ENCODE measurements around the gene KIT. TPM values are rescaled to one million over a fixed set of nuclear protein-coding genes. Genes with fewer than 3 reads are reported as not detected.

Gene KIT
- total and polyA plus RNA-seq, 10 of the 15 experiments (the other 5 are each of a cell fraction or from before 2014, with no cell fraction given), result 0.01 to 0.03 TPM; not detected in 8

- no peak overlapping the region for H3K9ac ChIP-seq (ENCODE audit: control insufficient read depth, insufficient read depth, low read length)
- SMC1A ChIA-PET (ENCODE audit: uncharacterized antibody, unreplicated experiment), result no interaction called here
- no peaks in the 10 kb centered on the region for H3K9me3 ChIP-seq (replicated peaks; ENCODE audit: control insufficient read depth, insufficient read depth, low read length)
- no peak overlapping the region for H3K4me3 ChIP-seq
- ATAC-seq (no peak), DNase-seq (ENCODE audit: low read depth, low spot score) (no peak), FAIRE-seq (no peak)
- no TSS peak for BruUV-seq (replicated peaks)
- in situ Hi-C loops (cut with MboI), result no loop called here
- no peaks in the 10 kb centered on the region for H3K27me3 ChIP-seq (replicated peaks in 1 of 2; ENCODE audit: control insufficient read depth in 2 of 2, insufficient read depth in 2 of 2, low read length in 1 of 2)
- H3K79me2 ChIP-seq (ENCODE audit: control insufficient read depth, insufficient read depth, low read length), result no peaks in the 10 kb centered on the region
- RAD21 ChIA-PET (ENCODE audit: unreplicated experiment), result no interaction called here
- no peak for TF ChIP-seq RELB (IDR thresholded peaks at IDR 0.05; ENCODE audit: low read depth)
- no peak for TF ChIP-seq BHLHE40 (IDR thresholded peaks at IDR 0.05; ENCODE audit: borderline replicate concordance in 1 of 2, low read depth in 2 of 2, low read length in 1 of 2)
- no peak for TF ChIP-seq REST (IDR thresholded peaks at IDR 0.05; ENCODE audit: low read depth, low read length)
- TF ChIP-seq ATF3 (IDR thresholded peaks at IDR 0.05; ENCODE audit: borderline replicate concordance, extremely low read depth, low read depth, low read length), result no peak
- TF ChIP-seq ZNF24 (IDR thresholded peaks at IDR 0.05), result no peak
- TF ChIP-seq TCF7 (IDR thresholded peaks at IDR 0.05; ENCODE audit: borderline replicate concordance), result no peak
- no peak for TF ChIP-seq HDGF (IDR thresholded peaks at IDR 0.05)
- no peak for TF ChIP-seq RUNX3 (IDR thresholded peaks at IDR 0.05; ENCODE audit: low read length)
- no peak for TF ChIP-seq EGR1 (IDR thresholded peaks at IDR 0.05; ENCODE audit: borderline replicate concordance in 1 of 2, low read depth in 2 of 2, low read length in 2 of 2)
- no peak for TF ChIP-seq CHD2 (IDR thresholded peaks at IDR 0.05; ENCODE audit: borderline replicate concordance, low read depth, low read length)
- TF ChIP-seq ETV6 (conservative IDR thresholded peaks at IDR 0.05 in 1 of 2, IDR thresholded peaks at IDR 0.05 in 1 of 2; ENCODE audit: borderline replicate concordance in 1 of 2, low read depth in 1 of 2), result no peak
- TF ChIP-seq HDAC6 (IDR thresholded peaks at IDR 0.05; ENCODE audit: unreplicated experiment), result no peak
- TF ChIP-seq MYC (IDR thresholded peaks at IDR 0.05; ENCODE audit: insufficient read depth, insufficient read length, insufficient replicate concordance, low read length, severe bottlenecking), result no peak
- TF ChIP-seq ATF7 (IDR thresholded peaks at IDR 0.05; ENCODE audit: low read depth), result no peak
- TF ChIP-seq TARDBP (IDR thresholded peaks at IDR 0.05; ENCODE audit: borderline replicate concordance), result no peak
- TF ChIP-seq POLR2AphosphoS5 (IDR thresholded peaks at IDR 0.05; ENCODE audit: low read length), result no peak
- TF ChIP-seq PML (IDR thresholded peaks at IDR 0.05; ENCODE audit: low read length), result no peak
- TF ChIP-seq PAX5 (IDR thresholded peaks at IDR 0.05; ENCODE audit: borderline replicate concordance, low read depth, low read length), result no peak
- no peak for TF ChIP-seq FOXK2 (IDR thresholded peaks at IDR 0.05)
- H4K20me1 ChIP-seq (ENCODE audit: control insufficient read depth, insufficient read depth), result no peaks in the 10 kb centered on the region
- CTCF ChIA-PET, result no interaction called here
- no peak overlapping the region for H3K27ac ChIP-seq (ENCODE audit: control insufficient read depth, insufficient read depth)
- H3K4me2 ChIP-seq (ENCODE audit: control insufficient read depth, insufficient read depth), result no peak overlapping the region
- intact Hi-C loops (cut with micrococcal nuclease; ENCODE audit: unreplicated experiment), result no loop called here
- no peaks in the 10 kb centered on the region for H3K36me3 ChIP-seq (ENCODE audit: control insufficient read depth in 2 of 2, insufficient read depth in 2 of 2, low read length in 1 of 2)
- WGBS (ENCODE audit: insufficient coverage, insufficient replicate concordance, low lambda C conversion rate, missing lambda C conversion rate), result 69% methylated on average over 4 of the region's 4 CpGs
- POLR2A ChIA-PET, result no interaction called here
- H3K4me1 ChIP-seq (ENCODE audit: control insufficient read depth, insufficient read depth, low read length), result no peaks in the 10 kb centered on the region
- no peak overlapping the region for H2AFZ ChIP-seq (ENCODE audit: control insufficient read depth, low read depth, low read length)
Observed at GRCh38 chr4:54614149-54614548, 43.6 kb upstream of the KIT start.

Data from GM12878 (cell line).